ENCODE measurements around the gene SIRPB2. TPM values are rescaled to one million over a fixed set of nuclear protein-coding genes. Genes with fewer than 3 reads are reported as not detected.
A peak's percentile ranks its signal among the peaks of the same experiment; 100 is the strongest.

SIRPB2 gene
- total and polyA plus RNA-seq, 2 experiments from 2014 or later = not detected

GRCh38 chr20:1438361-1438760 lies 52.9 kb downstream of the SIRPB2 start:
- Histone ChIP-seq H3K79me2 (ENCODE audit: insufficient read depth) (no peaks in the 10 kb centered on the region), H3K36me3 (ENCODE audit: low read depth) (peaks cover 6% of the 10 kb centered on the region; the same call in 1 of the 2 replicates), H3K27ac (no peak overlapping the region), H3K9me3 (ENCODE audit: low read depth) (no peaks in the 10 kb centered on the region), H4K20me1 (ENCODE audit: insufficient read depth) (no peaks in the 10 kb centered on the region), H3K4me2 (ENCODE audit: unreplicated experiment) (no peak overlapping the region), H2AFZ (no peak overlapping the region), H3K27me3 (replicated peaks; ENCODE audit: insufficient read depth) (no peaks in the 10 kb centered on the region), H3K4me3 (no peak overlapping the region), H3F3A (ENCODE audit: insufficient read depth) (peaks cover 5% of the 10 kb centered on the region; the same call in 1 of the 2 replicates), H3K9ac (no peak overlapping the region), H3K9me2 (ENCODE audit: insufficient read depth) (no peaks in the 10 kb centered on the region), H3K4me1 (ENCODE audit: insufficient read depth) (peaks cover 10% of the 10 kb centered on the region)
- 100% methylated on average over 1 of the region's 1 CpG for WGBS, 2 experiments (ENCODE audit: low coverage in 1 of 2, low lambda C conversion rate in 2 of 2, missing lambda C conversion rate in 2 of 2)
- no peak for DNase-seq
- in situ Hi-C loops (cut with MboI) = loop anchor here (5.0 kb wide), 1 partner anchor 121 kb away; no protein-coding TSS in a partner anchor
- TF ChIP-seq EZH2phosphoT487 (IDR thresholded peaks at IDR 0.05; ENCODE audit: insufficient read depth, low read depth) = no peak
- no peak for TF ChIP-seq EZH2 (IDR thresholded peaks at IDR 0.05; ENCODE audit: insufficient read depth, poor library complexity, severe bottlenecking)

- peak; percentile 73 for DNase-seq
- Histone ChIP-seq H3K27me3 (replicated peaks; ENCODE audit: insufficient read depth) (no peaks in the 10 kb centered on the region), H3K4me3 (no peak overlapping the region), H3K9me3 (ENCODE audit: low read depth) (no peaks in the 10 kb centered on the region), H3K36me3 (ENCODE audit: low read depth) (no peaks in the 10 kb centered on the region), H3F3A (ENCODE audit: insufficient read depth) (peaks cover 5% of the 10 kb centered on the region; the same call in 1 of the 2 replicates), H3K79me2 (ENCODE audit: insufficient read depth) (no peaks in the 10 kb centered on the region), H3K9ac (no peak overlapping the region), H3K4me1 (ENCODE audit: insufficient read depth) (peaks cover 10% of the 10 kb centered on the region), H2AFZ (no peak overlapping the region), H3K4me2 (ENCODE audit: unreplicated experiment) (no peak overlapping the region), H3K9me2 (ENCODE audit: insufficient read depth) (no peaks in the 10 kb centered on the region), H4K20me1 (ENCODE audit: insufficient read depth) (no peaks in the 10 kb centered on the region), H3K27ac (no peak overlapping the region)
- 28% methylated on average over 5 of the region's 5 CpGs for WGBS, 2 experiments (ENCODE audit: low coverage in 1 of 2, low lambda C conversion rate in 2 of 2, missing lambda C conversion rate in 2 of 2)
- in situ Hi-C loops (cut with MboI) = loop anchor here (5.0 kb wide), 1 partner anchor 120 kb away; no protein-coding TSS in a partner anchor
- TF ChIP-seq EZH2phosphoT487 (IDR thresholded peaks at IDR 0.05; ENCODE audit: insufficient read depth, low read depth) (no peak), EZH2 (IDR thresholded peaks at IDR 0.05; ENCODE audit: insufficient read depth, poor library complexity, severe bottlenecking) (no peak)
Measured at GRCh38 chr20:1437235-1437904, 53.9 kb downstream of the SIRPB2 start.

GRCh38 chr20:1436263-1436662 lies 55.0 kb downstream of the SIRPB2 start:
- WGBS, 2 experiments (ENCODE audit: low coverage in 1 of 2, low lambda C conversion rate in 2 of 2, missing lambda C conversion rate in 2 of 2) = 90 to 93% methylated on average over 8 of the region's 8 CpGs
- no peak overlapping the region for H3K9ac ChIP-seq
- no peak overlapping the region for H3K4me3 ChIP-seq
- H3K36me3 ChIP-seq (ENCODE audit: low read depth) = no peaks in the 10 kb centered on the region
- no peak overlapping the region for H3K27ac ChIP-seq
- no peak overlapping the region for H3K4me2 ChIP-seq (ENCODE audit: unreplicated experiment)
- H3K9me2 ChIP-seq (ENCODE audit: insufficient read depth) = no peaks in the 10 kb centered on the region
- H3K79me2 ChIP-seq (ENCODE audit: insufficient read depth) = no peaks in the 10 kb centered on the region
- H3F3A ChIP-seq (ENCODE audit: insufficient read depth) = peaks cover 5% of the 10 kb centered on the region; the same call in 1 of the 2 replicates
- in situ Hi-C loops (cut with MboI) = loop anchor here (5.0 kb wide), 1 partner anchor 119 kb away; no protein-coding TSS in a partner anchor
- no peak for DNase-seq
- no peak for TF ChIP-seq EZH2phosphoT487 (IDR thresholded peaks at IDR 0.05; ENCODE audit: insufficient read depth, low read depth)
- no peak for TF ChIP-seq EZH2 (IDR thresholded peaks at IDR 0.05; ENCODE audit: insufficient read depth, poor library complexity, severe bottlenecking)
- no peaks in the 10 kb centered on the region for H4K20me1 ChIP-seq (ENCODE audit: insufficient read depth)
- no peaks in the 10 kb centered on the region for H3K27me3 ChIP-seq (replicated peaks; ENCODE audit: insufficient read depth)
- no peak overlapping the region for H2AFZ ChIP-seq
- H3K9me3 ChIP-seq (ENCODE audit: low read depth) = no peaks in the 10 kb centered on the region
- H3K4me1 ChIP-seq (ENCODE audit: insufficient read depth) = peaks cover 10% of the 10 kb centered on the region

GRCh38 chr20:1435337-1435699 lies 55.9 kb downstream of the SIRPB2 start:
- no peaks in the 10 kb centered on the region for H4K20me1 ChIP-seq (ENCODE audit: insufficient read depth)
- H3K36me3 ChIP-seq (ENCODE audit: low read depth) = no peaks in the 10 kb centered on the region
- no peak overlapping the region for H3K4me3 ChIP-seq
- in situ Hi-C loops (cut with MboI) = loop anchor here (5.0 kb wide), 1 partner anchor 118 kb away; no protein-coding TSS in a partner anchor
- no peak for DNase-seq
- H3F3A ChIP-seq (ENCODE audit: insufficient read depth) = peaks cover 5% of the 10 kb centered on the region; the same call in 1 of the 2 replicates
- H2AFZ ChIP-seq = no peak overlapping the region
- H3K4me1 ChIP-seq (ENCODE audit: insufficient read depth) = peaks cover 14% of the 10 kb centered on the region
- H3K4me2 ChIP-seq (ENCODE audit: unreplicated experiment) = no peak overlapping the region
- H3K27me3 ChIP-seq (replicated peaks; ENCODE audit: insufficient read depth) = no peaks in the 10 kb centered on the region
- H3K9me3 ChIP-seq (ENCODE audit: low read depth) = no peaks in the 10 kb centered on the region
- no peak overlapping the region for H3K9ac ChIP-seq
- no peak overlapping the region for H3K27ac ChIP-seq
- no peaks in the 10 kb centered on the region for H3K9me2 ChIP-seq (ENCODE audit: insufficient read depth)
- TF ChIP-seq EZH2 (IDR thresholded peaks at IDR 0.05; ENCODE audit: insufficient read depth, poor library complexity, severe bottlenecking) = no peak
- no peak for TF ChIP-seq EZH2phosphoT487 (IDR thresholded peaks at IDR 0.05; ENCODE audit: insufficient read depth, low read depth)
- no peaks in the 10 kb centered on the region for H3K79me2 ChIP-seq (ENCODE audit: insufficient read depth)
